HEK293 (cell line): Measurements from ENCODE around the gene SCFD2.

Experiments used
- CTCF ChIP-seq: fragments of 450-650 bp; formaldehyde crosslinking; IDR thresholded peaks from 2 replicates; pipeline ENCODE4 v1.5.1; 2016; ENCODE audit warnings: missing biosample characterization, missing genetic modification characterization
- HOXA7 ChIP-seq: sonication (generic); formaldehyde crosslinking; IDR thresholded peaks from 2 replicates; pipeline ENCODE4 v1.8.1; 2022; ENCODE audit warnings: missing genetic modification reagents, borderline replicate concordance
- KLF1 ChIP-seq: fragments of 450-650 bp; formaldehyde crosslinking; IDR thresholded peaks from 2 replicates; pipeline ENCODE4 v1.5.1; 2016; ENCODE audit warnings: missing biosample characterization, missing genetic modification characterization
- PBX3 ChIP-seq: sonication (generic); formaldehyde crosslinking; IDR thresholded peaks from 2 replicates; pipeline ENCODE4 v1.8.1; 2022; ENCODE audit warnings: mild to moderate bottlenecking, moderate library complexity, missing genetic modification reagents
- SETDB1 ChIP-seq: IDR thresholded peaks from one replicate; pipeline ENCODE4 v1.6.1; 2017; ENCODE audit warnings: mild to moderate bottlenecking, low read length, moderate library complexity, mixed read lengths; ENCODE audit not compliant: insufficient read length
- ZFP41 ChIP-seq: fragments of 450-650 bp; formaldehyde crosslinking; IDR thresholded peaks from 2 replicates; pipeline ENCODE4 v1.5.1; 2016; ENCODE audit warnings: missing biosample characterization, missing genetic modification characterization, borderline replicate concordance
- ZNF18 ChIP-seq: fragments of 450-650 bp; formaldehyde crosslinking; IDR thresholded peaks from 2 replicates; pipeline ENCODE4 v1.5.1; 2016; ENCODE audit warnings: missing biosample characterization, missing genetic modification characterization
- ZNF24 ChIP-seq: fragments of 450-650 bp; formaldehyde crosslinking; IDR thresholded peaks from 2 replicates; pipeline ENCODE4 v1.5.1; 2016; ENCODE audit warnings: missing biosample characterization, missing genetic modification characterization
- ZNF623 ChIP-seq: fragments of 450-650 bp; formaldehyde crosslinking; IDR thresholded peaks from 2 replicates; pipeline ENCODE4 v1.5.1; 2016; ENCODE audit warnings: missing biosample characterization, missing genetic modification characterization
- ZNF645 ChIP-seq: fragments of 450-650 bp; formaldehyde crosslinking; IDR thresholded peaks from 2 replicates; pipeline ENCODE4; 2016; ENCODE audit warnings: missing biosample characterization, missing genetic modification characterization
- ZNF701 ChIP-seq: fragments of 450-650 bp; formaldehyde crosslinking; IDR thresholded peaks from 2 replicates; pipeline ENCODE4 v1.5.1; 2016; ENCODE audit warnings: missing biosample characterization, missing genetic modification characterization
- ZXDB ChIP-seq: fragments of 450-650 bp; formaldehyde crosslinking; IDR thresholded peaks from 2 replicates; pipeline ENCODE4 v1.5.1; 2016; ENCODE audit warnings: missing biosample characterization, missing genetic modification characterization
- TF ChIP-seq, protein P1 (sequence below): fragments of 450-650 bp; formaldehyde crosslinking; IDR thresholded peaks from 2 replicates; pipeline ENCODE4 v1.5.1; 2016; ENCODE audit warnings: missing biosample characterization, missing genetic modification characterization
- TF ChIP-seq, protein P2 (sequence below): fragments of 450-650 bp; formaldehyde crosslinking; IDR thresholded peaks from 2 replicates; pipeline ENCODE4 v1.5.1; 2016; ENCODE audit warnings: missing biosample characterization, missing genetic modification characterization

- TF ChIP-seq ZNF24 (tag by site-specific recombination) (no peak), PBX3 (CRISPR knock-in tag) (no peak), CTCF (no peak), KLF1 (no peak), ZXDB (tag by site-specific recombination) (no peak), ZFP41 (tag by site-specific recombination) (no peak), ZNF18 (tag by site-specific recombination) (no peak), SETDB1 (no peak), ZNF645 (no peak), ZNF701 (no peak), HOXA7 (CRISPR knock-in tag) (no peak), ZNF623 (tag by site-specific recombination) (no peak)
- TF ChIP-seq, protein P1, sequence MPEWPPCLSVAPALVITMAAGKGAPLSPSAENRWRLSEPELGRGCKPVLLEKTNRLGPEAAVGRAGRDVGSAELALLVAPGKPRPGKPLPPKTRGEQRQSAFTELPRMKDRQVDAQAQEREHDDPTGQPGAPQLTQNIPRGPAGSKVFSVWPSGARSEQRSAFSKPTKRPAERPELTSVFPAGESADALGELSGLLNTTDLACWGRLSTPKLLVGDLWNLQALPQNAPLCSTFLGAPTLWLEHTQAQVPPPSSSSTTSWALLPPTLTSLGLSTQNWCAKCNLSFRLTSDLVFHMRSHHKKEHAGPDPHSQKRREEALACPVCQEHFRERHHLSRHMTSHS: no peak
- TF ChIP-seq, protein P2, sequence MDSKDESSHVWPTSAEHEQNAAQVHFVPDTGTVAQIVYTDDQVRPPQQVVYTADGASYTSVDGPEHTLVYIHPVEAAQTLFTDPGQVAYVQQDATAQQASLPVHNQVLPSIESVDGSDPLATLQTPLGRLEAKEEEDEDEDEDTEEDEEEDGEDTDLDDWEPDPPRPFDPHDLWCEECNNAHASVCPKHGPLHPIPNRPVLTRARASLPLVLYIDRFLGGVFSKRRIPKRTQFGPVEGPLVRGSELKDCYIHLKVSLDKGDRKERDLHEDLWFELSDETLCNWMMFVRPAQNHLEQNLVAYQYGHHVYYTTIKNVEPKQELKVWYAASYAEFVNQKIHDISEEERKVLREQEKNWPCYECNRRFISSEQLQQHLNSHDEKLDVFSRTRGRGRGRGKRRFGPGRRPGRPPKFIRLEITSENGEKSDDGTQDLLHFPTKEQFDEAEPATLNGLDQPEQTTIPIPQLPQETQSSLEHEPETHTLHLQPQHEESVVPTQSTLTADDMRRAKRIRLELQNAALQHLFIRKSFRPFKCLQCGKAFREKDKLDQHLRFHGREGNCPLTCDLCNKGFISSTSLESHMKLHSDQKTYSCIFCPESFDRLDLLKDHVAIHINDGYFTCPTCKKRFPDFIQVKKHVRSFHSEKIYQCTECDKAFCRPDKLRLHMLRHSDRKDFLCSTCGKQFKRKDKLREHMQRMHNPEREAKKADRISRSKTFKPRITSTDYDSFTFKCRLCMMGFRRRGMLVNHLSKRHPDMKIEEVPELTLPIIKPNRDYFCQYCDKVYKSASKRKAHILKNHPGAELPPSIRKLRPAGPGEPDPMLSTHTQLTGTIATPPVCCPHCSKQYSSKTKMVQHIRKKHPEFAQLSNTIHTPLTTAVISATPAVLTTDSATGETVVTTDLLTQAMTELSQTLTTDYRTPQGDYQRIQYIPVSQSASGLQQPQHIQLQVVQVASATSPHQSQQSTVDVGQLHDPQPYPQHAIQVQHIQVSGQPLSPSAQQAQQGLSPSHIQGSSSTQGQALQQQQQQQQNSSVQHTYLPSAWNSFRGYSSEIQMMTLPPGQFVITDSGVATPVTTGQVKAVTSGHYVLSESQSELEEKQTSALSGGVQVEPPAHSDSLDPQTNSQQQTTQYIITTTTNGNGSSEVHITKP (tag by site-specific recombination): no peak
Measured at GRCh38 chr4:52852041-52852440, 513.8 kb downstream of the SCFD2 start.
